HCT116 (cell line): ENCODE results near the gene PHPT1.

Experiments
- EZH2 ChIP-seq: fragments of 200-600 bp; sonication (generic); IDR thresholded peaks from 2 replicates; pipeline ENCODE4 v1.6.1; 2017; ENCODE audit warnings: antibody characterized with exemption, mixed run types
- RAD21 ChIP-seq: IDR thresholded peaks from 2 replicates; pipeline ENCODE4 v1.6.1; 2012; ENCODE audit warnings: low read depth, mild to moderate bottlenecking
- SRF ChIP-seq: IDR thresholded peaks from 2 replicates; pipeline ENCODE4 v1.6.1; 2012; ENCODE audit warnings: low read depth
- TF ChIP-seq, protein P1 (sequence below), 3 experiments: fragments of 200-600 bp in 1 of 3; sonication (generic) in 1 of 3; IDR thresholded peaks in 2 of 3; conservative IDR thresholded peaks in 1 of 3; 2 replicates each; pipeline ENCODE4 v1.5.1; 2012 to 2017; ENCODE audit warnings: low read depth in 2 of 3, low read length in 2 of 3, antibody characterized with exemption in 1 of 3, borderline replicate concordance in 1 of 3, control low read depth in 1 of 3, mild to moderate bottlenecking in 1 of 3, mixed read lengths in 1 of 3, mixed run types in 1 of 3, moderate library complexity in 1 of 3; ENCODE audit not compliant: insufficient read depth in 1 of 3
- TF ChIP-seq, protein P2 (sequence below): IDR thresholded peaks from 2 replicates; pipeline ENCODE4 v1.6.1; 2012; ENCODE audit warnings: low read depth

GRCh38 chr9:136857166-136857565, 8.0 kb downstream of the PHPT1 start:
- TF ChIP-seq EZH2 (no peak), RAD21 (no peak), SRF (no peak)
- TF ChIP-seq, protein P1, sequence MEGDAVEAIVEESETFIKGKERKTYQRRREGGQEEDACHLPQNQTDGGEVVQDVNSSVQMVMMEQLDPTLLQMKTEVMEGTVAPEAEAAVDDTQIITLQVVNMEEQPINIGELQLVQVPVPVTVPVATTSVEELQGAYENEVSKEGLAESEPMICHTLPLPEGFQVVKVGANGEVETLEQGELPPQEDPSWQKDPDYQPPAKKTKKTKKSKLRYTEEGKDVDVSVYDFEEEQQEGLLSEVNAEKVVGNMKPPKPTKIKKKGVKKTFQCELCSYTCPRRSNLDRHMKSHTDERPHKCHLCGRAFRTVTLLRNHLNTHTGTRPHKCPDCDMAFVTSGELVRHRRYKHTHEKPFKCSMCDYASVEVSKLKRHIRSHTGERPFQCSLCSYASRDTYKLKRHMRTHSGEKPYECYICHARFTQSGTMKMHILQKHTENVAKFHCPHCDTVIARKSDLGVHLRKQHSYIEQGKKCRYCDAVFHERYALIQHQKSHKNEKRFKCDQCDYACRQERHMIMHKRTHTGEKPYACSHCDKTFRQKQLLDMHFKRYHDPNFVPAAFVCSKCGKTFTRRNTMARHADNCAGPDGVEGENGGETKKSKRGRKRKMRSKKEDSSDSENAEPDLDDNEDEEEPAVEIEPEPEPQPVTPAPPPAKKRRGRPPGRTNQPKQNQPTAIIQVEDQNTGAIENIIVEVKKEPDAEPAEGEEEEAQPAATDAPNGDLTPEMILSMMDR (IDR thresholded peaks at IDR 0.05 in 2 of 3, conservative IDR thresholded peaks at IDR 0.05 in 1 of 3; ENCODE audit: borderline replicate concordance in 1 of 3, insufficient read depth in 1 of 3, low read depth in 2 of 3, low read length in 2 of 3), result no peak
- TF ChIP-seq, protein P2, sequence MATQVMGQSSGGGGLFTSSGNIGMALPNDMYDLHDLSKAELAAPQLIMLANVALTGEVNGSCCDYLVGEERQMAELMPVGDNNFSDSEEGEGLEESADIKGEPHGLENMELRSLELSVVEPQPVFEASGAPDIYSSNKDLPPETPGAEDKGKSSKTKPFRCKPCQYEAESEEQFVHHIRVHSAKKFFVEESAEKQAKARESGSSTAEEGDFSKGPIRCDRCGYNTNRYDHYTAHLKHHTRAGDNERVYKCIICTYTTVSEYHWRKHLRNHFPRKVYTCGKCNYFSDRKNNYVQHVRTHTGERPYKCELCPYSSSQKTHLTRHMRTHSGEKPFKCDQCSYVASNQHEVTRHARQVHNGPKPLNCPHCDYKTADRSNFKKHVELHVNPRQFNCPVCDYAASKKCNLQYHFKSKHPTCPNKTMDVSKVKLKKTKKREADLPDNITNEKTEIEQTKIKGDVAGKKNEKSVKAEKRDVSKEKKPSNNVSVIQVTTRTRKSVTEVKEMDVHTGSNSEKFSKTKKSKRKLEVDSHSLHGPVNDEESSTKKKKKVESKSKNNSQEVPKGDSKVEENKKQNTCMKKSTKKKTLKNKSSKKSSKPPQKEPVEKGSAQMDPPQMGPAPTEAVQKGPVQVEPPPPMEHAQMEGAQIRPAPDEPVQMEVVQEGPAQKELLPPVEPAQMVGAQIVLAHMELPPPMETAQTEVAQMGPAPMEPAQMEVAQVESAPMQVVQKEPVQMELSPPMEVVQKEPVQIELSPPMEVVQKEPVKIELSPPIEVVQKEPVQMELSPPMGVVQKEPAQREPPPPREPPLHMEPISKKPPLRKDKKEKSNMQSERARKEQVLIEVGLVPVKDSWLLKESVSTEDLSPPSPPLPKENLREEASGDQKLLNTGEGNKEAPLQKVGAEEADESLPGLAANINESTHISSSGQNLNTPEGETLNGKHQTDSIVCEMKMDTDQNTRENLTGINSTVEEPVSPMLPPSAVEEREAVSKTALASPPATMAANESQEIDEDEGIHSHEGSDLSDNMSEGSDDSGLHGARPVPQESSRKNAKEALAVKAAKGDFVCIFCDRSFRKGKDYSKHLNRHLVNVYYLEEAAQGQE, result no peak
